Measurements from ENCODE around the gene SLC5A1.

- no peak for TF ChIP-seq GATA2 (IDR thresholded peaks at IDR 0.05; ENCODE audit: low read depth, low read length)
- no peak for TF ChIP-seq GATA3 (IDR thresholded peaks at IDR 0.05; ENCODE audit: low read depth, low read length)
Observed at GRCh38 chr22:32142600-32142999, 99.5 kb downstream of the SLC5A1 start.
